MCF 10A (cell line): ENCODE measurements around the gene C4orf50. TPM values are rescaled to one million over a fixed set of nuclear protein-coding genes. Genes with fewer than 3 reads are reported as not detected.

Source experiments
- BruUV-seq: library from RNA; stranded (reverse); fragments of 400-500 nt; replicated peaks from 2 replicates; lab custom pipeline; 2021; lab: Mats Ljungman, UMichigan
- CTCF ChIA-PET: fragments of 300-600 bp; sonication (Branson Sonifier 250); formaldehyde crosslinking; extraction: SDS; loops from one replicate; lab custom pipeline; 2021; ENCODE audit warnings: antibody characterized with exemption, inconsistent platforms; lab: Yijun Ruan, JAX
- POLR2A ChIA-PET: fragments of 300-600, 350-650 bp; sonication (Branson Sonifier 250); formaldehyde crosslinking; extraction: SDS; loops from one replicate; lab custom pipeline; 2020; ENCODE audit warnings: antibody characterized with exemption, inconsistent platforms; lab: Yijun Ruan, JAX
- DNase-seq: peaks from one replicate; pipeline ENCODE4 v3.0.0-alpha.2; 2018; ENCODE audit not compliant: unreplicated experiment
- H3K27ac Mint-ChIP-seq: one replicate; pipeline ENCODE4 v1.8.0; 2022; ENCODE audit warnings: mild to moderate bottlenecking, low read depth, mixed read lengths; ENCODE audit not compliant: unreplicated experiment
- H3K27me3 Mint-ChIP-seq: one replicate; pipeline ENCODE4 v1.8.0; 2022; ENCODE audit warnings: mixed read lengths; ENCODE audit not compliant: insufficient read depth, unreplicated experiment
- H3K36me3 Mint-ChIP-seq: one replicate; pipeline ENCODE4 v1.8.0; 2022; ENCODE audit warnings: mild to moderate bottlenecking, moderate library complexity, mixed read lengths; ENCODE audit not compliant: insufficient read depth, unreplicated experiment
- H3K4me1 Mint-ChIP-seq: one replicate; pipeline ENCODE4 v1.8.0; 2022; ENCODE audit warnings: mixed read lengths; ENCODE audit not compliant: insufficient read depth, unreplicated experiment
- H3K4me3 Mint-ChIP-seq: one replicate; pipeline ENCODE4 v1.8.0; 2022; ENCODE audit warnings: mild to moderate bottlenecking, moderate library complexity, mixed read lengths; ENCODE audit not compliant: unreplicated experiment
- H3K9me3 Mint-ChIP-seq: one replicate; pipeline ENCODE4 v1.8.0; 2022; ENCODE audit warnings: mixed read lengths; ENCODE audit not compliant: unreplicated experiment
- CTCF ChIP-seq: fragments of 200-600 bp; IDR thresholded peaks from one replicate; pipeline ENCODE4 v1.8.0; 2022; ENCODE audit warnings: antibody characterized with exemption, mild to moderate bottlenecking; ENCODE audit not compliant: unreplicated experiment
- intact Hi-C: fragments of 100-400 bp; cut with micrococcal nuclease; formaldehyde crosslinking; loops from 2 replicates; pipeline ENCODE4 v1.14.1; 2022
- total RNA-seq: library from RNA; stranded (reverse); gene quantifications from 2 replicates; pipeline ENCODE4 v1.2.3, GENCODE V29; 2022

C4orf50 gene
- total RNA-seq, 1 experiment from 2014 or later, result not detected

GRCh38 chr4:5955856-5956255 is 62.4 kb downstream of the C4orf50 start:
- Mint-ChIP-seq H3K9me3 (peaks cover 10% of the 10 kb centered on the region), H3K27ac (no peak overlapping the region), H3K27me3 (no peaks in the 10 kb centered on the region), H3K36me3 (no peaks in the 10 kb centered on the region), H3K4me1 (no peaks in the 10 kb centered on the region), H3K4me3 (no peak overlapping the region)
- no TSS peak for BruUV-seq
- ChIA-PET CTCF (no interaction called here), POLR2A (no interaction called here)
- intact Hi-C loops, result no loop called here
- no peak for DNase-seq
- no peak for TF ChIP-seq CTCF

GRCh38 chr4:5955201-5955821 is 62.9 kb downstream of the C4orf50 start:
- no peak for TF ChIP-seq CTCF
- no peak overlapping the region for H3K27ac Mint-ChIP-seq
- BruUV-seq, result no TSS peak

GRCh38 chr4:5954056-5954760 is 64.0 kb downstream of the C4orf50 start:
- Mint-ChIP-seq H3K4me1 (no peaks in the 10 kb centered on the region), H3K27ac (no peak overlapping the region), H3K36me3 (no peaks in the 10 kb centered on the region), H3K9me3 (peaks cover 24% of the 10 kb centered on the region), H3K4me3 (no peak overlapping the region), H3K27me3 (no peaks in the 10 kb centered on the region)
- CTCF ChIA-PET, result interaction anchor here (0.6 to 0.7 kb wide), 2 partner anchors 739 to 1842 kb away, joined by 3 read pairs; no protein-coding TSS in a partner anchor
- no peak for DNase-seq
- POLR2A ChIA-PET, result no interaction called here
- intact Hi-C loops, result no loop called here
- no TSS peak for BruUV-seq
- TF ChIP-seq CTCF, result no peak

More at GRCh38 chr4:5955201-5955821, 62.9 kb downstream of the C4orf50 start:
- POLR2A ChIA-PET, result no interaction called here
- no peak for DNase-seq
- no peak overlapping the region for H3K4me3 Mint-ChIP-seq
- no peaks in the 10 kb centered on the region for H3K27me3 Mint-ChIP-seq
- CTCF ChIA-PET, result interaction anchor here (0.6 kb wide), 1 partner anchor 43 kb away, joined by 3 read pairs; no protein-coding TSS in a partner anchor
- peaks cover 15% of the 10 kb centered on the region for H3K9me3 Mint-ChIP-seq
- no peaks in the 10 kb centered on the region for H3K4me1 Mint-ChIP-seq
- intact Hi-C loops, result no loop called here
- H3K36me3 Mint-ChIP-seq, result no peaks in the 10 kb centered on the region
